T-cell (primary cell): ENCODE data around the gene DSP. TPM values are rescaled to one million over a fixed set of nuclear protein-coding genes. Genes with fewer than 3 reads are reported as not detected.

Experiments used
- ATAC-seq, 4 experiments: fragments of 200-7000 bp in 3 of 4; fragments of 150-1000 bp in 1 of 4; cut with Tn5 transposase; replicated peaks in 1 of 4; 1 replicate in 3 of 4; 2 replicates in 1 of 4; pipeline ENCODE4 v1.10.0; 2021; ENCODE audit warnings: moderate library complexity in 3 of 4, mild to moderate bottlenecking in 2 of 4, moderate number of reproducible peaks in 1 of 4
- CTCF ChIA-PET, 2 donors: fragments of 300-600 bp; sonication (Branson Sonifier 250); formaldehyde crosslinking; loops; one replicate each; lab custom pipeline; 2022; ENCODE audit warnings: antibody characterized with exemption in 2 of 2; lab: Charles Lee
- POLR2A ChIA-PET, 2 donors: fragments of 300-600 bp; sonication (Branson Sonifier 250); formaldehyde crosslinking; loops; one replicate each; lab custom pipeline; 2022; ENCODE audit warnings: antibody characterized with exemption in 2 of 2; lab: Charles Lee
- DNase-seq, 35 experiments: peaks; one replicate each; pipeline versions ENCODE4 v3.0.0 to v3.0.0-alpha.2; 2013 to 2023
- H3K27ac ChIP-seq: one replicate; pipeline ENCODE4 v1.5.1; 2013; ENCODE audit warnings: low read length
- H3K27me3 ChIP-seq, 2 experiments: replicated peaks in 1 of 2; 1 replicate in 1 of 2; 2 replicates in 1 of 2; pipeline versions ENCODE4 v1.6.1 to v1.7.0; 2013; ENCODE audit warnings: low read length in 1 of 2, mixed read lengths in 1 of 2; ENCODE audit not compliant: control insufficient read depth in 2 of 2, insufficient read depth in 2 of 2; ENCODE audit errors: extremely low read depth in 1 of 2
- H3K36me3 ChIP-seq, 2 donors: 1 replicate in 1 of 2; 2 replicates in 1 of 2; pipeline versions ENCODE4 v1.6.1 to v1.7.0; 2013; ENCODE audit warnings: low read length in 1 of 2; ENCODE audit not compliant: control insufficient read depth in 2 of 2, insufficient read depth in 1 of 2; ENCODE audit errors: extremely low read depth in 1 of 2
- H3K4me1 ChIP-seq, 2 experiments: 1 replicate in 1 of 2; 2 replicates in 1 of 2; pipeline versions ENCODE4 v1.6.1 to v1.7.0; 2013; ENCODE audit warnings: low read length in 2 of 2, mixed read lengths in 1 of 2; ENCODE audit not compliant: insufficient read depth in 2 of 2, control insufficient read depth in 1 of 2; ENCODE audit errors: extremely low read depth in 1 of 2
- H3K4me3 ChIP-seq, 2 donors: 1 replicate in 1 of 2; 2 replicates in 1 of 2; pipeline versions ENCODE4 v1.5.1 to v1.7.0; 2013; ENCODE audit warnings: mild to moderate bottlenecking in 2 of 2, low read length in 1 of 2, moderate library complexity in 1 of 2; ENCODE audit not compliant: control insufficient read depth in 1 of 2; ENCODE audit errors: extremely low read depth in 1 of 2
- H3K9me3 ChIP-seq: 2 replicates; pipeline ENCODE4 v1.7.0; 2013
- H3K27ac Mint-ChIP-seq, 2 donors: one replicate each; pipeline ENCODE4 v1.8.0; 2020 to 2021; ENCODE audit warnings: mild to moderate bottlenecking in 2 of 2, mixed read lengths in 2 of 2
- H3K27me3 Mint-ChIP-seq, 2 donors: one replicate each; pipeline ENCODE4 v1.8.0; 2021 to 2022; ENCODE audit warnings: mixed read lengths in 2 of 2
- H3K36me3 Mint-ChIP-seq: one replicate; pipeline ENCODE4 v1.8.0; 2021; ENCODE audit warnings: mixed read lengths
- H3K4me1 Mint-ChIP-seq, 3 donors: one replicate each; pipeline ENCODE4 v1.8.0; 2020 to 2022; ENCODE audit warnings: mixed read lengths in 3 of 3, mild to moderate bottlenecking in 1 of 3
- H3K4me3 Mint-ChIP-seq, 3 donors: one replicate each; pipeline ENCODE4 v1.8.0; 2020 to 2022; ENCODE audit warnings: mild to moderate bottlenecking in 3 of 3, mixed read lengths in 3 of 3, moderate library complexity in 3 of 3
- H3K9me3 Mint-ChIP-seq, 3 donors: one replicate each; pipeline ENCODE4 v1.8.0; 2020 to 2022; ENCODE audit warnings: mixed read lengths in 3 of 3
- WGBS: methylation state at CpG from one replicate; pipeline ENCODE4 v1.1.5; 2013; ENCODE audit warnings: missing lambda C conversion rate; ENCODE audit not compliant: insufficient coverage; 5-methylcytosine and 5-hydroxymethylcytosine counted together
- total RNA-seq, 35 experiments: library from RNA in 6 of 35; stranded (reverse) in 6 of 35; fragments of 120-200 nt in 1 of 35; gene quantifications; one replicate each; pipeline versions ENCODE4 v1.2.1 to v1.2.4 and lab custom pipeline; 2013 to 2026

DSP gene
- total RNA-seq, 5 donors from 2014 or later (not counting 1 experiment from before 2014, with no cell fraction given) = 0.12 to 1.0 (median 0.80) TPM; not detected in 1

GRCh38 chr6:7504041-7504440 lies 37.4 kb upstream of the DSP start:
- Histone ChIP-seq H3K27me3 (peaks cover 0 to 2% of the 10 kb centered on the region in 2 experiments), H3K4me1 (no peaks in the 10 kb centered on the region), H3K36me3 (no peaks in the 10 kb centered on the region), H3K9me3 (no peaks in the 10 kb centered on the region), H3K27ac (no peak overlapping the region), H3K4me3 (no peak overlapping the region)
- no peaks in the 10 kb centered on the region for H3K36me3 Mint-ChIP-seq
- H3K4me3 Mint-ChIP-seq = no peak overlapping the region
- ChIA-PET CTCF (no interaction called here), POLR2A (no interaction called here)
- no peaks in the 10 kb centered on the region for H3K9me3 Mint-ChIP-seq
- peaks cover 13 to 17% of the 10 kb centered on the region in 2 donors for H3K27me3 Mint-ChIP-seq
- no peak for DNase-seq
- H3K4me1 Mint-ChIP-seq = no peaks in the 10 kb centered on the region
- WGBS = 93% methylated on average over 2 of the region's 6 CpGs
- no peak for ATAC-seq
- H3K27ac Mint-ChIP-seq = no peak overlapping the region

- Histone ChIP-seq H3K4me1 (no peaks in the 10 kb centered on the region), H3K36me3 (no peaks in the 10 kb centered on the region), H3K4me3 (no peak overlapping the region), H3K9me3 (no peaks in the 10 kb centered on the region), H3K27me3 (peaks cover 0 to 2% of the 10 kb centered on the region in 2 experiments), H3K27ac (no peak overlapping the region)
- ChIA-PET CTCF (no interaction called here), POLR2A (no interaction called here)
- ATAC-seq (no peak), DNase-seq (no peak)
- Mint-ChIP-seq H3K36me3 (no peaks in the 10 kb centered on the region), H3K4me1 (no peaks in the 10 kb centered on the region), H3K9me3 (no peaks in the 10 kb centered on the region), H3K27ac (no peak overlapping the region), H3K4me3 (no peak overlapping the region), H3K27me3 (peaks cover 13 to 14% of the 10 kb centered on the region in 2 donors)
- WGBS = 51% methylated on average over 9 of the region's 10 CpGs
Measured at GRCh38 chr6:7505189-7505699, 36.2 kb upstream of the DSP start.

GRCh38 chr6:7507600-7507999 lies 33.9 kb upstream of the DSP start:
- peaks cover 6 to 7% of the 10 kb centered on the region in 2 donors for H3K27me3 Mint-ChIP-seq
- H3K4me1 ChIP-seq = no peaks in the 10 kb centered on the region
- no peak overlapping the region for H3K4me3 ChIP-seq
- no peaks in the 10 kb centered on the region for H3K27me3 ChIP-seq
- no peaks in the 10 kb centered on the region for H3K9me3 Mint-ChIP-seq
- H3K27ac Mint-ChIP-seq = no peak overlapping the region
- H3K36me3 Mint-ChIP-seq = no peaks in the 10 kb centered on the region
- DNase-seq (no peak), ATAC-seq (no peak)
- no CpG with 5 or more reads among the region's 6 CpGs for WGBS
- ChIA-PET POLR2A (no interaction called here), CTCF (no interaction called here)
- no peak overlapping the region for H3K27ac ChIP-seq
- no peaks in the 10 kb centered on the region for H3K36me3 ChIP-seq
- no peaks in the 10 kb centered on the region for H3K4me1 Mint-ChIP-seq
- H3K4me3 Mint-ChIP-seq = no peak overlapping the region
- no peaks in the 10 kb centered on the region for H3K9me3 ChIP-seq

- Mint-ChIP-seq H3K4me1 (no peaks in the 10 kb centered on the region), H3K9me3 (no peaks in the 10 kb centered on the region), H3K27ac (no peak overlapping the region), H3K36me3 (no peaks in the 10 kb centered on the region), H3K27me3 (peaks cover 7 to 14% of the 10 kb centered on the region in 2 donors), H3K4me3 (no peak overlapping the region)
- H3K36me3 ChIP-seq = no peaks in the 10 kb centered on the region
- no CpG with 5 or more reads among the region's 2 CpGs for WGBS
- H3K4me3 ChIP-seq = no peak overlapping the region
- no peaks in the 10 kb centered on the region for H3K4me1 ChIP-seq
- no peaks in the 10 kb centered on the region for H3K9me3 ChIP-seq
- ATAC-seq = no peak
- CTCF ChIA-PET = no interaction called here
- DNase-seq = no peak
- no peak overlapping the region for H3K27ac ChIP-seq
- POLR2A ChIA-PET = no interaction called here
- H3K27me3 ChIP-seq = no peaks in the 10 kb centered on the region
Measured at GRCh38 chr6:7512320-7512719, 29.2 kb upstream of the DSP start.

GRCh38 chr6:7513529-7513928 lies 27.9 kb upstream of the DSP start:
- Mint-ChIP-seq H3K4me3 (no peak overlapping the region), H3K4me1 (no peaks in the 10 kb centered on the region), H3K27ac (no peak overlapping the region), H3K27me3 (peaks cover 7 to 14% of the 10 kb centered on the region in 2 donors), H3K9me3 (no peaks in the 10 kb centered on the region), H3K36me3 (no peaks in the 10 kb centered on the region)
- WGBS = 76% methylated on average over 5 of the region's 5 CpGs
- H3K36me3 ChIP-seq = no peaks in the 10 kb centered on the region
- H3K4me1 ChIP-seq = no peaks in the 10 kb centered on the region
- no peak overlapping the region for H3K27ac ChIP-seq
- DNase-seq (no peak), ATAC-seq (no peak)
- no peak overlapping the region for H3K4me3 ChIP-seq
- H3K27me3 ChIP-seq = no peaks in the 10 kb centered on the region
- ChIA-PET CTCF (no interaction called here), POLR2A (no interaction called here)
- H3K9me3 ChIP-seq = no peaks in the 10 kb centered on the region

GRCh38 chr6:7515363-7515762 lies 26.1 kb upstream of the DSP start:
- DNase-seq = no peak
- no peaks in the 10 kb centered on the region for H3K9me3 Mint-ChIP-seq
- no peak for ATAC-seq
- 69% methylated on average over 2 of the region's 2 CpGs for WGBS
- H3K4me1 Mint-ChIP-seq = no peaks in the 10 kb centered on the region
- H3K27me3 Mint-ChIP-seq = peaks cover 5 to 18% of the 10 kb centered on the region in 2 donors
- no peak overlapping the region for H3K4me3 ChIP-seq
- H3K4me1 ChIP-seq = no peaks in the 10 kb centered on the region
- peaks cover 2 to 3% of the 10 kb centered on the region in 2 experiments for H3K27me3 ChIP-seq
- no peak overlapping the region for H3K27ac Mint-ChIP-seq
- H3K9me3 ChIP-seq = no peaks in the 10 kb centered on the region
- CTCF ChIA-PET = no interaction called here
- H3K4me3 Mint-ChIP-seq = no peak overlapping the region
- POLR2A ChIA-PET = no interaction called here
- H3K36me3 ChIP-seq = no peaks in the 10 kb centered on the region
- no peak overlapping the region for H3K27ac ChIP-seq
- no peaks in the 10 kb centered on the region for H3K36me3 Mint-ChIP-seq

- Mint-ChIP-seq H3K4me1 (no peaks in the 10 kb centered on the region), H3K36me3 (no peaks in the 10 kb centered on the region), H3K9me3 (no peaks in the 10 kb centered on the region), H3K27ac (no peak overlapping the region), H3K4me3 (no peak overlapping the region), H3K27me3 (peaks cover 18 to 27% of the 10 kb centered on the region in 2 donors)
- ChIA-PET CTCF (interaction anchor here in 1 of 2 donors (0.7 kb wide), 1 partner anchor 300 kb away, joined by 7 read pairs; no protein-coding TSS in a partner anchor), POLR2A (interaction anchor here in 1 of 2 donors (0.5 kb wide), 1 partner anchor 437 kb away, joined by 3 read pairs; no protein-coding TSS in a partner anchor)
- H3K36me3 ChIP-seq = no peaks in the 10 kb centered on the region
- ATAC-seq = no peak
- H3K9me3 ChIP-seq = no peaks in the 10 kb centered on the region
- H3K4me3 ChIP-seq = no peak overlapping the region
- H3K27me3 ChIP-seq = peaks cover 2 to 3% of the 10 kb centered on the region in 2 experiments
- no peaks in the 10 kb centered on the region for H3K4me1 ChIP-seq
- WGBS = 88% methylated on average over 2 of the region's 8 CpGs
- DNase-seq = no peak
- H3K27ac ChIP-seq = no peak overlapping the region
Measured at GRCh38 chr6:7518877-7519276, 22.6 kb upstream of the DSP start.
